Keratinocyte (primary cell): ENCODE data around the gene ASTE1. TPM values are rescaled to one million over a fixed set of nuclear protein-coding genes. Genes with fewer than 3 reads are reported as not detected.

ENCODE experiments used
- DNase-seq: peaks from one replicate; pipeline ENCODE4 v3.0.0-alpha.2; 2011; ENCODE audit warnings: low read depth, missing footprints, low spot score
- FAIRE-seq: peaks from 2 replicates; lab custom pipeline; 2011; peaks lifted over from hg19 to GRCh38; lab: Jason Lieb, UNC
- H2AFZ ChIP-seq: 2 replicates; pipeline ENCODE4 v1.6.0; 2012; ENCODE audit warnings: low read length, control low read depth, inconsistent platforms; ENCODE audit not compliant: control insufficient read depth
- H3K27ac ChIP-seq: 2 replicates; pipeline ENCODE4 v1.5.1; 2011; ENCODE audit warnings: low read length; ENCODE audit not compliant: control insufficient read depth, insufficient read depth
- H3K27me3 ChIP-seq: 3 replicates; pipeline ENCODE4 v1.6.0; 2011; ENCODE audit warnings: low read length; ENCODE audit not compliant: control insufficient read depth, insufficient read depth; ENCODE audit errors: extremely low read depth
- H3K36me3 ChIP-seq, 2 experiments: 2 replicates in 1 of 2; 3 replicates in 1 of 2; pipeline ENCODE4 v1.5.1; 2011; ENCODE audit warnings: low read length in 2 of 2, mild to moderate bottlenecking in 1 of 2; ENCODE audit not compliant: control insufficient read depth in 2 of 2, insufficient read depth in 2 of 2; ENCODE audit errors: extremely low read depth in 1 of 2
- H3K4me1 ChIP-seq: 3 replicates; pipeline ENCODE4 v1.5.1; 2011; ENCODE audit warnings: low read length; ENCODE audit not compliant: control insufficient read depth, insufficient read depth; ENCODE audit errors: extremely low read depth
- H3K4me2 ChIP-seq: 3 replicates; pipeline ENCODE4 v1.6.0; 2011; ENCODE audit warnings: low read depth, low read length; ENCODE audit not compliant: control insufficient read depth, insufficient read depth; ENCODE audit errors: extremely low read depth
- H3K4me3 ChIP-seq, 3 experiments: fragments of 200-600 bp in 1 of 3; sonication (generic) in 1 of 3; 2 replicates in 2 of 3; 3 replicates in 1 of 3; pipeline ENCODE4 v1.5.1; 2011 to 2016; ENCODE audit warnings: low read length in 3 of 3, mild to moderate bottlenecking in 3 of 3, control low read depth in 2 of 3, inconsistent platforms in 1 of 3, low read depth in 1 of 3, mixed read lengths in 1 of 3, mixed run types in 1 of 3, moderate library complexity in 1 of 3; ENCODE audit not compliant: control insufficient read depth in 2 of 3, insufficient read depth in 2 of 3; ENCODE audit errors: extremely low read depth in 1 of 3
- H3K79me2 ChIP-seq: 2 replicates; pipeline ENCODE4 v1.6.0; 2012; ENCODE audit warnings: low read length; ENCODE audit not compliant: control insufficient read depth, insufficient read depth
- H3K9ac ChIP-seq: 3 replicates; pipeline ENCODE4 v1.6.0; 2011; ENCODE audit warnings: low read length; ENCODE audit not compliant: control insufficient read depth, insufficient read depth; ENCODE audit errors: extremely low read depth
- H3K9me1 ChIP-seq: 3 replicates; pipeline ENCODE4 v1.6.0; 2011; ENCODE audit warnings: low read length; ENCODE audit not compliant: control insufficient read depth, insufficient read depth; ENCODE audit errors: extremely low read depth
- H3K9me3 ChIP-seq: 2 replicates; pipeline ENCODE4 v1.5.1; 2012; ENCODE audit warnings: low read depth, low read length; ENCODE audit not compliant: control insufficient read depth
- H4K20me1 ChIP-seq: 3 replicates; pipeline ENCODE4 v1.6.0; 2011; ENCODE audit warnings: low read length; ENCODE audit not compliant: control insufficient read depth, insufficient read depth; ENCODE audit errors: extremely low read depth
- EZH2 ChIP-seq: IDR thresholded peaks from one replicate; pipeline ENCODE4 v1.6.1; 2012; ENCODE audit warnings: inconsistent platforms, mild to moderate bottlenecking, low read length, moderate library complexity
- dilution Hi-C: fragments of 300-500 bp; cut with MboI; formaldehyde crosslinking; loops from one replicate; pipeline ENCODE4 v1.7.0; 2020; ENCODE audit warnings: low sequenced_read_pairs; ENCODE audit not compliant: extremely low pct_ligation_motif_present
- polyA plus RNA-seq, 5 experiments: library from polyadenylated mRNA; depleted of rRNA in 3 of 5; stranded (reverse) in 3 of 5; stranded (forward) in 1 of 5; unstranded in 1 of 5; fragments of >200 nt; gene quantifications; 1 replicate in 1 of 5; 2 replicates in 3 of 5; 3 replicates in 1 of 5; pipeline versions ENCODE4 v1.2.1 to v1.2.3, GENCODE V29; 2011 to 2012; ENCODE audit warnings: missing spikeins in 2 of 5, low read depth in 1 of 5, low replicate concordance in 1 of 5
- TF ChIP-seq, protein P1 (sequence below), 3 experiments: IDR thresholded peaks in 1 of 3; conservative IDR thresholded peaks in 1 of 3; optimal IDR thresholded peaks in 1 of 3; 2 replicates in 2 of 3; 3 replicates in 1 of 3; pipeline versions ENCODE3 to v1.5.1; 2011; ENCODE audit warnings: low read length in 3 of 3, mild to moderate bottlenecking in 3 of 3, moderate library complexity in 2 of 3, control low read depth in 1 of 3, inconsistent platforms in 1 of 3; ENCODE audit not compliant: insufficient read depth in 2 of 3; ENCODE audit errors: extremely low read depth in 1 of 3

The ASTE1 gene
- polyA plus RNA-seq, 1 donor (not counting 4 experiments of a cell fraction or from before 2014, with no cell fraction given): 5.2 TPM

DNA sequence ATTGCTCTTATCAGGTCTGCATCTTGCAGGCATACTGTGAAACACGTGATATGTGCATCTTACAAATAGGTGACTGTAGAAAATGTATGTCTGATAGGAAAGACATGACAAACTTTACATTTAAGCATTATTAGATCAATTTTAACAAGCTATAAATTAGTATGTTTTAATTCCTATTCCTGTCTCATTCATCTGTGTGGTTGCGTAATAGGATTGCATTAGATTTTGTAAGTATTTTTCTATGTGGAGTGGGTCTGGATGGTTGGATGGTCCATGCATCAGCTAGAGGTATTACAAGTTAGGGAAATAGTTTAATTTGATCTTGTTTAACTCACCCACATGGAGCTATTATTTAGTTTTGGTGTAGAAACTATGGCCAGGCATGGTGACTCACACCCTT lies 18.8 kb downstream of the ASTE1 start:
- DNase-seq: no peak
- Histone ChIP-seq H3K4me1 (no peaks in the 10 kb centered on the region), H3K27me3 (no peaks in the 10 kb centered on the region), H3K4me2 (no peak overlapping the region), H3K9ac (no peak overlapping the region), H3K9me3 (no peaks in the 10 kb centered on the region), H3K36me3 (peaks cover 9 to 11% of the 10 kb centered on the region in 2 experiments), H2AFZ (no peak overlapping the region), H3K79me2 (no peaks in the 10 kb centered on the region), H4K20me1 (no peaks in the 10 kb centered on the region), H3K4me3 (no peak overlapping the region), H3K9me1 (no peaks in the 10 kb centered on the region), H3K27ac (no peak overlapping the region)
- TF ChIP-seq, protein P1, sequence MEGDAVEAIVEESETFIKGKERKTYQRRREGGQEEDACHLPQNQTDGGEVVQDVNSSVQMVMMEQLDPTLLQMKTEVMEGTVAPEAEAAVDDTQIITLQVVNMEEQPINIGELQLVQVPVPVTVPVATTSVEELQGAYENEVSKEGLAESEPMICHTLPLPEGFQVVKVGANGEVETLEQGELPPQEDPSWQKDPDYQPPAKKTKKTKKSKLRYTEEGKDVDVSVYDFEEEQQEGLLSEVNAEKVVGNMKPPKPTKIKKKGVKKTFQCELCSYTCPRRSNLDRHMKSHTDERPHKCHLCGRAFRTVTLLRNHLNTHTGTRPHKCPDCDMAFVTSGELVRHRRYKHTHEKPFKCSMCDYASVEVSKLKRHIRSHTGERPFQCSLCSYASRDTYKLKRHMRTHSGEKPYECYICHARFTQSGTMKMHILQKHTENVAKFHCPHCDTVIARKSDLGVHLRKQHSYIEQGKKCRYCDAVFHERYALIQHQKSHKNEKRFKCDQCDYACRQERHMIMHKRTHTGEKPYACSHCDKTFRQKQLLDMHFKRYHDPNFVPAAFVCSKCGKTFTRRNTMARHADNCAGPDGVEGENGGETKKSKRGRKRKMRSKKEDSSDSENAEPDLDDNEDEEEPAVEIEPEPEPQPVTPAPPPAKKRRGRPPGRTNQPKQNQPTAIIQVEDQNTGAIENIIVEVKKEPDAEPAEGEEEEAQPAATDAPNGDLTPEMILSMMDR (optimal IDR thresholded peaks at IDR 0.05 in 1 of 3, IDR thresholded peaks at IDR 0.05 in 1 of 3, conservative IDR thresholded peaks at IDR 0.05 in 1 of 3; ENCODE audit: extremely low read depth in 1 of 3, insufficient read depth in 2 of 3, low read length in 3 of 3): no peak
- no peak for TF ChIP-seq EZH2
- dilution Hi-C loops: no loop called here
- no peak for FAIRE-seq

DNA sequence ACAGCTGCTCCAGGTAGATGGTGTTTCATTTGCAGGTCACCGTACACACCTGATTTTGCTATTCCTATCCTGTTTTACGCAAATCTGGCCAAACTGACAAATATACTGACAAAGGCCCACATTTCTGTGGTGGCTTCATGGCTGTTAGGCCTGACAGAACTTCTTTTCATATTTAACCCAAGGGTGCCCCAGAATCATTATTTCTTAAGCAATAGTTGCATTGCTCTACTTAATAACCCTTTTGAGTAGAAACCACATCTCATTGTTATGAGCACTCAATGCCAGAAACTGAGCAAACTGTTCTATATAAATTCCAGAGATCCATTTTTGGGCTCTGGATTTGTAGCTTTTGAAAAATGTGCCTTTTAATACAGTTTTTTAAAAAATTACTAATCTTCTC lies 19.4 kb downstream of the ASTE1 start:
- Histone ChIP-seq H3K4me1 (no peaks in the 10 kb centered on the region), H4K20me1 (no peaks in the 10 kb centered on the region), H2AFZ (no peak overlapping the region), H3K4me2 (no peak overlapping the region), H3K79me2 (no peaks in the 10 kb centered on the region), H3K9me1 (no peaks in the 10 kb centered on the region), H3K9me3 (no peaks in the 10 kb centered on the region), H3K9ac (no peak overlapping the region), H3K4me3 (no peak overlapping the region), H3K27me3 (no peaks in the 10 kb centered on the region), H3K27ac (no peak overlapping the region), H3K36me3 (peaks cover 9 to 13% of the 10 kb centered on the region in 2 experiments)
- FAIRE-seq (no peak), DNase-seq (no peak)
- TF ChIP-seq, protein P1 (optimal IDR thresholded peaks at IDR 0.05 in 1 of 3, IDR thresholded peaks at IDR 0.05 in 1 of 3, conservative IDR thresholded peaks at IDR 0.05 in 1 of 3; ENCODE audit: extremely low read depth in 1 of 3, insufficient read depth in 2 of 3, low read length in 3 of 3): no peak
- TF ChIP-seq EZH2: no peak
- dilution Hi-C loops: no loop called here
